Measurements from ENCODE around the gene EPB41L2.
"Not testable (repeated sequence)": the region's sequence is repeated elsewhere in the genome, so short reads cannot be mapped to it uniquely, and the experiment has no call there.

Gene EPB41L2

DNA sequence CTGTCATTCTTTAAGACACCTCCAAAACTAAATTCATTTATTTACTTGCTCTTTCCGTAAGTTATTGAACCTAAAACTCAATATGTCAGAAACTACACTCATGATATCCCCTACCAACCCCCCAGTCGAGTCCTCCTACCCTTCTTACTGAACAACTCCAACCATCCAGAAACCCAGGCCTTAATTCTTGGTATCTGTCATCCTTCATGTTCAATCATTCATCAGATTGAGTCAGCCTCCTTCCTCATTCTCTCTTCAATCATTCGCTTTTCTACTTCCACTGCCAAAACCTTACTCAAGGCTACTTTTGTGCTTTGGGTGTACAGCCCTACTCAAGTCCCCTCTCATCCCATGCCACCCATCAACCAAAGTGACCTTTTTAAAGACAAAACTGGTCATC, 140.1 kb downstream of the EPB41L2 start:
- Histone ChIP-seq H3K4me1 (ENCODE audit: control insufficient read depth in 1 of 2, insufficient read depth in 2 of 2, low read length in 2 of 2) (peaks cover 0 to 5% of the 10 kb centered on the region in 2 donors), H3K36me3 (ENCODE audit: control insufficient read depth in 1 of 2, insufficient read depth in 2 of 2, low read length in 2 of 2) (no peaks in the 10 kb centered on the region), H3K9me3 (ENCODE audit: control insufficient read depth in 1 of 2, low read length in 2 of 2) (no peaks in the 10 kb centered on the region), H3K4me3 (ENCODE audit: low read depth in 1 of 2, low read length in 2 of 2) (no peak overlapping the region), H3K27me3 (ENCODE audit: low read depth, low read length) (no peaks in the 10 kb centered on the region), H3K27ac (ENCODE audit: low read length) (no peak overlapping the region)

DNA sequence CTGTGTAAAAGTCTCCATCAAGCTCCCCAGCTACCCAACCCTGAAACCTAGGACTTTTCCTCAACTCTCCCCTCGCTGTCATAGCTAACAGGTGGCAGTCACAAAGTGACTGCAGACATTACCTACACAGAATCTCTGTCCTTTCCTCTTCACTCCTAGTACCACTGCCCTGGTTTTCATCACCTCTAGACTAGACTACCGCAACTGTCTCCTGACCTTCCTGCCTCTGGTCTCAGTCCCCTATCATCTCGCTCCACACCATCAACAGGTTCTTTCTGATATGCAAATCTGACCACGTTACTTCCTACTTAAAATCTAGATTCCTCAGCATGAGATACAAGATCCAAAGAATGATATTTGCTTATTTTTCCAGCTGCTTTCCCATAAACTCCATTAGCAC, 142.1 kb downstream of the EPB41L2 start:
- no peaks in the 10 kb centered on the region for H3K27me3 ChIP-seq (ENCODE audit: low read depth, low read length)

DNA sequence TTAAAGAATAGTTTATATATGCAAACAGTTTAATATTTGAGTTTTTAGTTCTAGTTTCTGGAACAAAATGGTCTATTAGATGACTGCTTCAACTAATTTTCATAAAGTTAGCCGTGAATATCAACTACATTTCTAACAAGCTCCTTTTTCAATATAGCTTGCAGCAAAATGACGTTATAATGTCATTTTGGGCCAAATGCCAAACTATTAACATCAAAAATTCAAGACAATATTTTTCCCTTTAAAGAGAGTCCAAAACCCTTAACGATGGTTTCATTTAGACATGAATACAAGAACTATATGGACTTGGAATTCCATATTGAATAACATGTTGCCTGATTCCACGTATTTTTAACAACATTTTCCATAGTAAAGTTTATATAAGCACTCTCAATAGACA, 144.9 kb downstream of the EPB41L2 start:
- no peak overlapping the region for H3K4me3 ChIP-seq (ENCODE audit: low read depth in 1 of 2, low read length in 2 of 2)
- H3K4me1 ChIP-seq (ENCODE audit: control insufficient read depth in 1 of 2, insufficient read depth in 2 of 2, low read length in 2 of 2), result no peaks in the 10 kb centered on the region
- no peaks in the 10 kb centered on the region for H3K9me3 ChIP-seq (ENCODE audit: control insufficient read depth in 1 of 2, low read length in 2 of 2)
- H3K27ac ChIP-seq (ENCODE audit: low read length), result no peak overlapping the region
- no peaks in the 10 kb centered on the region for H3K27me3 ChIP-seq (ENCODE audit: low read depth, low read length)
- peaks cover 0 to 3% of the 10 kb centered on the region in 2 donors for H3K36me3 ChIP-seq (ENCODE audit: control insufficient read depth in 1 of 2, insufficient read depth in 2 of 2, low read length in 2 of 2)

More for the DNA sequence above, 142.1 kb downstream of the EPB41L2 start:
- no peaks in the 10 kb centered on the region for H3K36me3 ChIP-seq (ENCODE audit: control insufficient read depth in 1 of 2, insufficient read depth in 2 of 2, low read length in 2 of 2)
- no peaks in the 10 kb centered on the region for H3K9me3 ChIP-seq (ENCODE audit: control insufficient read depth in 1 of 2, low read length in 2 of 2)
- no peak overlapping the region for H3K4me3 ChIP-seq (ENCODE audit: low read depth in 1 of 2, low read length in 2 of 2)
- no peaks in the 10 kb centered on the region for H3K4me1 ChIP-seq (ENCODE audit: control insufficient read depth in 1 of 2, insufficient read depth in 2 of 2, low read length in 2 of 2)
- no peak overlapping the region for H3K27ac ChIP-seq (ENCODE audit: low read length)

DNA sequence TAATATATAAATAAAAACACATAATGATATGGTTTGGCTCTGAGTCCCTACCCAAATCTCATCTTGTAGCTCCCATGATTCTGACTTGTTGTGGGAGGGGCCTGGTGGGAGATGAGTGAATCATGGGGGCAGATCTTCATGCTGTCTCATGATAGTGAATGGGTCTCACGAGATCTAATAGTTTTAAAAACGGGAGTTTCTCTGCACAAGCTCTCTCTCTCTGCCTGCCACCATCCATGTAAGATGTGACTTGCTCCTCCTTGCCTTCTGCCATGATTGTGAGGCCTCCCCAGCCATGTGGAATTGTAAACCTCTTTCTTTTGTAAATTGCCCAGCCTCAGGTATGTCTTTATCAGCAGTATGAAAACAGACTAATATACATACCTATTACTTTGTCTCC, 147.4 kb downstream of the EPB41L2 start:
- H3K27ac ChIP-seq (ENCODE audit: low read length); H3K36me3 ChIP-seq (ENCODE audit: control insufficient read depth in 1 of 2, insufficient read depth in 2 of 2, low read length in 2 of 2); H3K27me3 ChIP-seq (ENCODE audit: low read depth, low read length); H3K4me3 ChIP-seq (ENCODE audit: low read depth in 1 of 2, low read length in 2 of 2); H3K9me3 ChIP-seq (ENCODE audit: control insufficient read depth in 1 of 2, low read length in 2 of 2); H3K4me1 ChIP-seq (ENCODE audit: control insufficient read depth in 1 of 2, insufficient read depth in 2 of 2, low read length in 2 of 2): not testable (repeated sequence)

DNA sequence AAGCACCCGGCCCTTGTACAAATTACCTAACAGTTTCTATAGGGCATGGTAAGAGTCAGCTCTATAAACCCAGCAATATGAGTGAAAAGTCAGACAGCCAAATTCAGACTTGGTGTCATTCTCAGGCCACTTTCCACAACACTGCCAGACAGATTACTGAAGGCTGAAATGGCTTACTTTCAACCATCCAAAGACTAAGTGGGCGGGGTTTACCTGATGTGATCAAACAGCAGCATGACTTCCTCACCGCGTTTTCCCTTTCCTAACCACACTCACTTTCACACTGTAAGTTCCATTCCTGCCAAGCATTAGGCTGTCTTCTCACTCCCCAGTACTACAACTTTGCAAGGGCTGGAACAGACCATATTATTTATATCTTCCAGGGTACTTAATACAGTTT, 149.9 kb downstream of the EPB41L2 start:
- no peak overlapping the region for H3K4me3 ChIP-seq (ENCODE audit: low read depth in 1 of 2, low read length in 2 of 2)
- H3K36me3 ChIP-seq (ENCODE audit: control insufficient read depth in 1 of 2, insufficient read depth in 2 of 2, low read length in 2 of 2), result peaks cover 0 to 3% of the 10 kb centered on the region in 2 donors
- H3K27me3 ChIP-seq (ENCODE audit: low read depth, low read length), result no peaks in the 10 kb centered on the region
- peaks cover 0 to 3% of the 10 kb centered on the region in 2 donors for H3K4me1 ChIP-seq (ENCODE audit: control insufficient read depth in 1 of 2, insufficient read depth in 2 of 2, low read length in 2 of 2)
- H3K9me3 ChIP-seq (ENCODE audit: control insufficient read depth in 1 of 2, low read length in 2 of 2), result no peaks in the 10 kb centered on the region
- H3K27ac ChIP-seq (ENCODE audit: low read length), result no peak overlapping the region

DNA sequence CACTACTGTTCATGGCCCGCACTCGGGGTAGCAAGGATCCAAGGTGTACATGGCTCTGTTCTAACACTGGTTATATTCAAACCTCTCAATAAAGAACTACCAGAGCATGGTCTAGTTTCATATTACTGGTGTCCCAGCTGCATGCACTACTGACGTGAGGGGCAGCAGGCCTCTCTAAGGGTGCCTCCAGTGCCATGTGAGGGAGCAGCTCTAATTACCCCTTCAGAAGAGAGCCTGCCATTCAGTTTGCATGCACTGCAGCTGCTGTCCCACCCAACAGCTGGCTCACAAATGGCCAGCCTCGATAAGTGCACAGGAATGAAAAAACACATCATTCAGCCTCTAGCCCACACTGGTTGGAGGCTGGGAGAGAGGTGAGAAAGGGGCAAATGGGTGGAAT, 150.6 kb downstream of the EPB41L2 start:
- H3K36me3 ChIP-seq (ENCODE audit: control insufficient read depth in 1 of 2, insufficient read depth in 2 of 2, low read length in 2 of 2), result peaks cover 0 to 3% of the 10 kb centered on the region in 2 donors
- H3K9me3 ChIP-seq (ENCODE audit: control insufficient read depth in 1 of 2, low read length in 2 of 2), result no peaks in the 10 kb centered on the region

DNA sequence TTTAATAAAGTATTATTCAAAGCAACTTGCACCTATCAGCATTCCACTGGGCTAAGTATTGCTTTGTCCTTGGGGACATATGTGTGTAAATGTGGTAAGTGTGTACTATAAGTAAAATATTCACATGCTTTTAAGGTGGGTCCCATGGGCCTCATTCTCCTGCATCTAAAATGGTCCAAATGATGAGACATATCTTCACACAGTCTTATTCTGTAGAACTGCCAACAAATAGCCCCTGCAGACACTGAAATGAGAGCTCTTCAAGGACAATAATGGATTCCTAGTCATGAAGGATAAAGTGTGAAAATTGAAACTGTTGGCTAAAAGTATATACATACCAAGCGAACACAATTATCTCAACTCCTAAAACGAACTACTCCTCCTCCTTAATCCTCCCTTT, 154.1 kb downstream of the EPB41L2 start:
- no peaks in the 10 kb centered on the region for H3K36me3 ChIP-seq (ENCODE audit: control insufficient read depth in 1 of 2, insufficient read depth in 2 of 2, low read length in 2 of 2)
- peaks cover 3 to 5% of the 10 kb centered on the region in 2 donors for H3K4me1 ChIP-seq (ENCODE audit: control insufficient read depth in 1 of 2, insufficient read depth in 2 of 2, low read length in 2 of 2)
- H3K4me3 ChIP-seq (ENCODE audit: low read depth in 1 of 2, low read length in 2 of 2), result no peak overlapping the region
- H3K9me3 ChIP-seq (ENCODE audit: control insufficient read depth in 1 of 2, low read length in 2 of 2), result no peaks in the 10 kb centered on the region
- no peaks in the 10 kb centered on the region for H3K27me3 ChIP-seq (ENCODE audit: low read depth, low read length)
- no peak overlapping the region for H3K27ac ChIP-seq (ENCODE audit: low read length)

More for the DNA sequence above, 150.6 kb downstream of the EPB41L2 start:
- Histone ChIP-seq H3K27ac (ENCODE audit: low read length) (no peak overlapping the region), H3K4me3 (ENCODE audit: low read depth in 1 of 2, low read length in 2 of 2) (no peak overlapping the region), H3K27me3 (ENCODE audit: low read depth, low read length) (no peaks in the 10 kb centered on the region), H3K4me1 (ENCODE audit: control insufficient read depth in 1 of 2, insufficient read depth in 2 of 2, low read length in 2 of 2) (peaks cover 2 to 3% of the 10 kb centered on the region in 2 donors)

DNA sequence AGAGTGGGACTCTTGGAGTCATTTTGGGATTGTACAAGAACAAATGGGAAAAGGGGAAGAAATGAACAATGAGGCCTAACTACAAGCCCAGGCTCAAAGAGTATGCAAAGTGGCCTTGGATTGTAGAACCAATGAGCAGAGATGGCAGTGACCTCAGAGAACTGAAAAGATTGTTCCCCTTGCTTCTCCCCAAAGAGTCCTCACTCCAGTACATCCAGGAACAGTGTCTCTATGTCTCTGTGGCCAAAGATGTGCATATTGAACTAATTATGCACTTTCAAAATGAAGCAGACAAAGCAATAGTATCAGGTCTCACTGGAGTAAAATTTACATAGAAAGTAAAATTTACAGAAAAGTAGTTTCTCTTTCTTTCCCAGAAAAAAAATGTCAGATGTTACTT, 154.9 kb downstream of the EPB41L2 start:
- Histone ChIP-seq H3K9me3 (ENCODE audit: control insufficient read depth in 1 of 2, low read length in 2 of 2) (no peaks in the 10 kb centered on the region), H3K4me1 (ENCODE audit: control insufficient read depth in 1 of 2, insufficient read depth in 2 of 2, low read length in 2 of 2) (peaks cover 3 to 5% of the 10 kb centered on the region in 2 donors), H3K36me3 (ENCODE audit: control insufficient read depth in 1 of 2, insufficient read depth in 2 of 2, low read length in 2 of 2) (no peaks in the 10 kb centered on the region), H3K4me3 (ENCODE audit: low read depth in 1 of 2, low read length in 2 of 2) (no peak overlapping the region), H3K27me3 (ENCODE audit: low read depth, low read length) (no peaks in the 10 kb centered on the region), H3K27ac (ENCODE audit: low read length) (no peak overlapping the region)

DNA sequence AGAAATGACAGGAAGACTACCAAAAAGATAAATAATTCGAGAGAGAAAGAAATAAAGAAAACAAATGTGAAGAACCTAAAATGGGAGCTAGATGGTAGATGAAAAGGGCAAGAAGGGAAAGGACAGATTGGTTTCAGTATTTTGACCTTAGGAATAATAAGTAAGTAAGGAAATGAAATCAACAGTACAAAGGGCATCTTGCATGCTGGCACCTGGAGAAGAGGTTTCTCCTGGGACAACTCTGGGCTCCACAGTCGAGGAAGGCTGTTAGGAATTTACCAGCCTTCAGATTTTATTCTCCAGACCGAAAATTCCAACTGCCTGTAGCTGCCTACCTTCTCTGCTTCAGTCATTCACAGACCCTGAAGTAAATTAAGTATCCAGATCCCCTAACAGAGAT, 155.4 kb downstream of the EPB41L2 start:
- Histone ChIP-seq H3K9me3 (ENCODE audit: control insufficient read depth in 1 of 2, low read length in 2 of 2) (no peaks in the 10 kb centered on the region), H3K36me3 (ENCODE audit: control insufficient read depth in 1 of 2, insufficient read depth in 2 of 2, low read length in 2 of 2) (no peaks in the 10 kb centered on the region), H3K27me3 (ENCODE audit: low read depth, low read length) (no peaks in the 10 kb centered on the region), H3K27ac (ENCODE audit: low read length) (no peak overlapping the region), H3K4me1 (ENCODE audit: control insufficient read depth in 1 of 2, insufficient read depth in 2 of 2, low read length in 2 of 2) (peaks cover 3 to 5% of the 10 kb centered on the region in 2 donors), H3K4me3 (ENCODE audit: low read depth in 1 of 2, low read length in 2 of 2) (no peak overlapping the region)

DNA sequence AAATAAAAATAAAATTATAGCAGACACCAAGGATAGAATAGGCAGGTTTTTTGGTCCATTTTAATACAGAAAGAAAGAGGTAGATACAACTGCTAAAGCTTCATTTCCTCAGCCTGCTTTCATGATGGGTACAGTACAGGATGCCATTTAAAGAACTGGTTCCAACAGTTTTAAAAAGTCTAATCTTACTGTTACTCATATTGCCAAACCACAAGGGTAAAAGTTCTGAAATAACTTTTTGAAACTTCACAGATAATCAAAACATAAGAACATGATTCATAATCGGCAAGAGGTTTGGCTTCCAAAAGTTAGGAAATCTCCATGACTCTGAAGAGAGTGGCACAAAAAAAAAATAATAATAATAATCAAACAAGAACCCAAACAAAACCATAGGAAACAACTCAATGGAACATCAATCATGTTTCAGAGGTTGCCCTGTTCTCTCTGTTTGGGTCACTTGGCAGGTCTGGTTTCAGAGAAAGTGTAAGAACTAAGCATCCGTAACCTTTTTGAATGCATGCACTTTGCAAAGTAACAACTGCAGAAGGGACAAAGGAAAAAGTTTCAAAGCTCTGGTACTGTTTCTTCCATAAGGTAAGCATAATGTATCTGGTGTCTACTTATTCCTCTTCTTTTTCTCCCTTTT, 156.2 kb downstream of the EPB41L2 start:
- Histone ChIP-seq H3K4me3 (ENCODE audit: low read depth in 1 of 2, low read length in 2 of 2) (no peak overlapping the region), H3K4me1 (ENCODE audit: control insufficient read depth in 1 of 2, insufficient read depth in 2 of 2, low read length in 2 of 2) (peaks cover 0 to 5% of the 10 kb centered on the region in 2 donors), H3K36me3 (ENCODE audit: control insufficient read depth in 1 of 2, insufficient read depth in 2 of 2, low read length in 2 of 2) (no peaks in the 10 kb centered on the region), H3K27ac (ENCODE audit: low read length) (no peak overlapping the region), H3K27me3 (ENCODE audit: low read depth, low read length) (no peaks in the 10 kb centered on the region), H3K9me3 (ENCODE audit: control insufficient read depth in 1 of 2, low read length in 2 of 2) (no peaks in the 10 kb centered on the region)

DNA sequence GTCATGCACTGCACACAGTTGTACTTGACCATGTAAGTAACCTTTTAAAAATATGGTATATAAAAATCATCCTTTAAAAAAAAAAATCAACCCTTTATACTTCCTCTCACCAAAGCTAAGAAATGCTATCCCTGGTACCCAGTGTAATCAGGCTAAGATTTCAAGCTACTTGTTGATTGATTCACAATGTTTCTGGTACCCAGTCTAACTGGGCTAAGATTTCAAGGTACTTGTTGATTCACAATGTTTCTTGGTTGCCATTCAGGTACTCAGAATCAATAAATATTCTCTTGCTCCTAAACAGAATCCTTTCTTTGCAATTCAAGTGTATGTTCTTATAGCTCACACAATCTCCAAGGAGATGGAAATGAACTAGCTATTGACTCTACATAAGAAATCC, 159.4 kb downstream of the EPB41L2 start:
- Histone ChIP-seq H3K27me3 (ENCODE audit: low read depth, low read length) (no peaks in the 10 kb centered on the region), H3K36me3 (ENCODE audit: control insufficient read depth in 1 of 2, insufficient read depth in 2 of 2, low read length in 2 of 2) (peaks cover 3 to 7% of the 10 kb centered on the region in 2 donors)

DNA sequence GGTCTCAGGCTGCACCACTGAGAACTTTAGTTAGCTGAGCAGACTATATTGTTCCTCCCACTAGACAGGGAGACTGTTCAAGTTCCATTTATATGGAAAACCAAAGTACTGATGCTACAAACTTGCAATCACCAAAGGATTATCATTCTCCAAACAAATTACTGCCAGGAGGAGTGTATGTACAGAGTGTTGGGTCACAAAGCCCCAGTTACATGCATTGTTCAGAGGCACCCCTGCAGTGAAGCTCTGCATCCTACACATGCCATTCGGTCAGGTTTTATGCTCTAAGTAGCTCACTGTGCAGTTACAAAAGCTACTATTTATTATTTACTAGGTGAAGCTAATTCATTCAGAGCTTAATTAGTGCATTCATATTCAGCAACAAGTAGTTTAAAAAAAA, 160.0 kb downstream of the EPB41L2 start:
- H3K9me3 ChIP-seq (ENCODE audit: control insufficient read depth in 1 of 2, low read length in 2 of 2), result no peaks in the 10 kb centered on the region

More for the DNA sequence above, 159.4 kb downstream of the EPB41L2 start:
- H3K4me1 ChIP-seq (ENCODE audit: control insufficient read depth in 1 of 2, insufficient read depth in 2 of 2, low read length in 2 of 2), result peaks cover 0 to 5% of the 10 kb centered on the region in 2 donors
- no peak overlapping the region for H3K4me3 ChIP-seq (ENCODE audit: low read depth in 1 of 2, low read length in 2 of 2)
- H3K27ac ChIP-seq (ENCODE audit: low read length), result no peak overlapping the region
- no peaks in the 10 kb centered on the region for H3K9me3 ChIP-seq (ENCODE audit: control insufficient read depth in 1 of 2, low read length in 2 of 2)

More for the DNA sequence above, 160.0 kb downstream of the EPB41L2 start:
- Histone ChIP-seq H3K27me3 (ENCODE audit: low read depth, low read length) (no peaks in the 10 kb centered on the region), H3K4me3 (ENCODE audit: low read depth in 1 of 2, low read length in 2 of 2) (no peak overlapping the region), H3K36me3 (ENCODE audit: control insufficient read depth in 1 of 2, insufficient read depth in 2 of 2, low read length in 2 of 2) (peaks cover 3 to 7% of the 10 kb centered on the region in 2 donors), H3K4me1 (ENCODE audit: control insufficient read depth in 1 of 2, insufficient read depth in 2 of 2, low read length in 2 of 2) (peaks cover 0 to 5% of the 10 kb centered on the region in 2 donors), H3K27ac (ENCODE audit: low read length) (no peak overlapping the region)

All from muscle layer of duodenum (tissue), 2 donors.